ENCODE data around the gene TOX3.

DNA sequence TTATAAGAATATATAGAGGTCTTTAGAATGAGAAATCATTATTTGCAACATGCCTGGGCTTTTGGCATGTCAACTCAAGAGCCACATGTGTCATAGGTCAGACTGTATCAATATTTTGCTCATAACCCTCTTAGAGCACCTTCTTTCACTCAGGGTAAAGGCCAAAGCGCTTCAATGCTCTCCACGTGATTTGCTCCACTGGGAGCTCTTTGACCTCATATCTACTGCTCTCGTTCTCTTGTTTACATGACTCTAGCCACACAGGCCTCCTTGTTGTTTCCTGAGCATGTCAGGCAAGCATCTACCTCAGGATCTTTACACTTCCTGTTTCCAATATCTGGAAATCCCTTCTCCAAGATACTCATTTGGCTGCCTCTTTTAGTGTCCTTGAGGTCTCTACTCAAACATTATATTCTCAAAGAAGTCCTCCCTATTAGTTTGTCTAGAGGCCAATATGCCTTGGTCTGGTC, 148.4 kb downstream of the TOX3 start:
- TF ChIP-seq EZH2phosphoT487 (IDR thresholded peaks at IDR 0.05; ENCODE audit: unreplicated experiment) (no peak), POLR2AphosphoS5 (IDR thresholded peaks at IDR 0.05; ENCODE audit: low read depth) (no peak), EZH2 (IDR thresholded peaks at IDR 0.05; ENCODE audit: low read depth, unreplicated experiment) (no peak), NANOG (IDR thresholded peaks at IDR 0.05; ENCODE audit: borderline replicate concordance) (no peak), CREB1 (CRISPR knock-in tag; IDR thresholded peaks at IDR 0.05; ENCODE audit: low read depth) (no peak), STAT1 (IDR thresholded peaks at IDR 0.05; ENCODE audit: unreplicated experiment) (no peak), JUNB (IDR thresholded peaks at IDR 0.05; ENCODE audit: unreplicated experiment) (no peak), ZNF331 (CRISPR knock-in tag; IDR thresholded peaks at IDR 0.05; ENCODE audit: low read depth) (no peak)
- TF ChIP-seq, protein P1, sequence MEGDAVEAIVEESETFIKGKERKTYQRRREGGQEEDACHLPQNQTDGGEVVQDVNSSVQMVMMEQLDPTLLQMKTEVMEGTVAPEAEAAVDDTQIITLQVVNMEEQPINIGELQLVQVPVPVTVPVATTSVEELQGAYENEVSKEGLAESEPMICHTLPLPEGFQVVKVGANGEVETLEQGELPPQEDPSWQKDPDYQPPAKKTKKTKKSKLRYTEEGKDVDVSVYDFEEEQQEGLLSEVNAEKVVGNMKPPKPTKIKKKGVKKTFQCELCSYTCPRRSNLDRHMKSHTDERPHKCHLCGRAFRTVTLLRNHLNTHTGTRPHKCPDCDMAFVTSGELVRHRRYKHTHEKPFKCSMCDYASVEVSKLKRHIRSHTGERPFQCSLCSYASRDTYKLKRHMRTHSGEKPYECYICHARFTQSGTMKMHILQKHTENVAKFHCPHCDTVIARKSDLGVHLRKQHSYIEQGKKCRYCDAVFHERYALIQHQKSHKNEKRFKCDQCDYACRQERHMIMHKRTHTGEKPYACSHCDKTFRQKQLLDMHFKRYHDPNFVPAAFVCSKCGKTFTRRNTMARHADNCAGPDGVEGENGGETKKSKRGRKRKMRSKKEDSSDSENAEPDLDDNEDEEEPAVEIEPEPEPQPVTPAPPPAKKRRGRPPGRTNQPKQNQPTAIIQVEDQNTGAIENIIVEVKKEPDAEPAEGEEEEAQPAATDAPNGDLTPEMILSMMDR (conservative IDR thresholded peaks at IDR 0.05; ENCODE audit: low read depth in 2 of 2) = no peak
- TF ChIP-seq, protein P2, sequence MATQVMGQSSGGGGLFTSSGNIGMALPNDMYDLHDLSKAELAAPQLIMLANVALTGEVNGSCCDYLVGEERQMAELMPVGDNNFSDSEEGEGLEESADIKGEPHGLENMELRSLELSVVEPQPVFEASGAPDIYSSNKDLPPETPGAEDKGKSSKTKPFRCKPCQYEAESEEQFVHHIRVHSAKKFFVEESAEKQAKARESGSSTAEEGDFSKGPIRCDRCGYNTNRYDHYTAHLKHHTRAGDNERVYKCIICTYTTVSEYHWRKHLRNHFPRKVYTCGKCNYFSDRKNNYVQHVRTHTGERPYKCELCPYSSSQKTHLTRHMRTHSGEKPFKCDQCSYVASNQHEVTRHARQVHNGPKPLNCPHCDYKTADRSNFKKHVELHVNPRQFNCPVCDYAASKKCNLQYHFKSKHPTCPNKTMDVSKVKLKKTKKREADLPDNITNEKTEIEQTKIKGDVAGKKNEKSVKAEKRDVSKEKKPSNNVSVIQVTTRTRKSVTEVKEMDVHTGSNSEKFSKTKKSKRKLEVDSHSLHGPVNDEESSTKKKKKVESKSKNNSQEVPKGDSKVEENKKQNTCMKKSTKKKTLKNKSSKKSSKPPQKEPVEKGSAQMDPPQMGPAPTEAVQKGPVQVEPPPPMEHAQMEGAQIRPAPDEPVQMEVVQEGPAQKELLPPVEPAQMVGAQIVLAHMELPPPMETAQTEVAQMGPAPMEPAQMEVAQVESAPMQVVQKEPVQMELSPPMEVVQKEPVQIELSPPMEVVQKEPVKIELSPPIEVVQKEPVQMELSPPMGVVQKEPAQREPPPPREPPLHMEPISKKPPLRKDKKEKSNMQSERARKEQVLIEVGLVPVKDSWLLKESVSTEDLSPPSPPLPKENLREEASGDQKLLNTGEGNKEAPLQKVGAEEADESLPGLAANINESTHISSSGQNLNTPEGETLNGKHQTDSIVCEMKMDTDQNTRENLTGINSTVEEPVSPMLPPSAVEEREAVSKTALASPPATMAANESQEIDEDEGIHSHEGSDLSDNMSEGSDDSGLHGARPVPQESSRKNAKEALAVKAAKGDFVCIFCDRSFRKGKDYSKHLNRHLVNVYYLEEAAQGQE (IDR thresholded peaks at IDR 0.05; ENCODE audit: unreplicated experiment) = no peak
- TF ChIP-seq, protein P3, sequence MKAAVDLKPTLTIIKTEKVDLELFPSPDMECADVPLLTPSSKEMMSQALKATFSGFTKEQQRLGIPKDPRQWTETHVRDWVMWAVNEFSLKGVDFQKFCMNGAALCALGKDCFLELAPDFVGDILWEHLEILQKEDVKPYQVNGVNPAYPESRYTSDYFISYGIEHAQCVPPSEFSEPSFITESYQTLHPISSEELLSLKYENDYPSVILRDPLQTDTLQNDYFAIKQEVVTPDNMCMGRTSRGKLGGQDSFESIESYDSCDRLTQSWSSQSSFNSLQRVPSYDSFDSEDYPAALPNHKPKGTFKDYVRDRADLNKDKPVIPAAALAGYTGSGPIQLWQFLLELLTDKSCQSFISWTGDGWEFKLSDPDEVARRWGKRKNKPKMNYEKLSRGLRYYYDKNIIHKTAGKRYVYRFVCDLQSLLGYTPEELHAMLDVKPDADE (IDR thresholded peaks at IDR 0.05) = no peak
